K562 (cell line): Measurements from ENCODE around the gene CHTF8.

Experiments used
- CBX1 ChIP-seq: sonication (generic); IDR thresholded peaks from 2 replicates; pipeline ENCODE4 v1.6.1; 2016; ENCODE audit warnings: antibody characterized with exemption, low read depth, mild to moderate bottlenecking
- EP300 ChIP-seq: IDR thresholded peaks from 2 replicates; pipeline ENCODE4 v1.6.1; 2012; ENCODE audit warnings: low read length, improper control_type of control experiment
- HDAC6 ChIP-seq: IDR thresholded peaks from 2 replicates; pipeline ENCODE4 v1.6.1; 2012; ENCODE audit warnings: low read depth, mild to moderate bottlenecking, control low read depth, inconsistent platforms, low read length, moderate library complexity
- RBBP5 ChIP-seq: fragments of 200-600 bp; sonication (generic); IDR thresholded peaks from 2 replicates; pipeline ENCODE4 v1.6.1; 2012; ENCODE audit warnings: borderline replicate concordance, mild to moderate bottlenecking, low read length, control low read depth, inconsistent platforms; ENCODE audit not compliant: insufficient read depth, poor library complexity, severe bottlenecking
- SIN3A ChIP-seq, 2 experiments: fragments of 150-350 bp in 1 of 2; IDR thresholded peaks; 2 replicates each; pipeline ENCODE4 v1.6.1; 2011 to 2016; ENCODE audit warnings: borderline replicate concordance in 2 of 2, low read depth in 2 of 2, low read length in 2 of 2, mild to moderate bottlenecking in 2 of 2, moderate library complexity in 2 of 2; ENCODE audit not compliant: control insufficient read depth in 1 of 2
- SPI1 ChIP-seq: IDR thresholded peaks from 2 replicates; pipeline ENCODE4 v1.6.1; 2011; ENCODE audit warnings: low read depth, low read length, control low read depth, borderline replicate concordance
- TAF7 ChIP-seq: fragments of 450-650 bp; IDR thresholded peaks from 2 replicates; pipeline ENCODE4 v1.6.1; 2016; ENCODE audit warnings: missing genetic modification characterization, missing compliant biosample characterization
- ZFX ChIP-seq: sonication (generic); formaldehyde crosslinking; IDR thresholded peaks from 2 replicates; pipeline ENCODE4 v1.8.0; 2022; ENCODE audit warnings: mild to moderate bottlenecking, missing genetic modification reagents, moderate library complexity
- ZNF24 ChIP-seq: fragments of 450-650 bp; IDR thresholded peaks from 2 replicates; pipeline ENCODE4 v1.6.1; 2016
- TF ChIP-seq, protein P1 (sequence below): sonication (generic); formaldehyde crosslinking; IDR thresholded peaks from 2 replicates; pipeline ENCODE4 v1.8.1; 2023; ENCODE audit warnings: mild to moderate bottlenecking, missing genetic modification reagents

DNA sequence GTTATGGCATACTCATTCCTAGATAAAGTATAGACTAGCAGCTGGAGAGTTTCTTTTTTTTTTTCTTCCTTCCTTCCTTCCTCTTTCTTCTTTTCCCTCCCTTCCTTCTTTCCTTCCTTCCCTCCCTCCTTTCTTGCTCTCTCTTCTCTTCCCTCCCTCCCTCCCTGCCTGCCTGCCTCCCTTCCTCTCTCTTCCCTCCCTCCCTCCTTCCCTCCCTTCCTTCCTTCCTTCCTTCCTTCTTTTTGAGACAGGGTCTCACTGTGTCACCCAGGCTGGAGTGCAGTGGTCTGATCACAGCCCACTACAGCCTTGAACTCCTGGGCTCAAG is 47.6 kb upstream of the CHTF8 start:
- TF ChIP-seq, protein P1, sequence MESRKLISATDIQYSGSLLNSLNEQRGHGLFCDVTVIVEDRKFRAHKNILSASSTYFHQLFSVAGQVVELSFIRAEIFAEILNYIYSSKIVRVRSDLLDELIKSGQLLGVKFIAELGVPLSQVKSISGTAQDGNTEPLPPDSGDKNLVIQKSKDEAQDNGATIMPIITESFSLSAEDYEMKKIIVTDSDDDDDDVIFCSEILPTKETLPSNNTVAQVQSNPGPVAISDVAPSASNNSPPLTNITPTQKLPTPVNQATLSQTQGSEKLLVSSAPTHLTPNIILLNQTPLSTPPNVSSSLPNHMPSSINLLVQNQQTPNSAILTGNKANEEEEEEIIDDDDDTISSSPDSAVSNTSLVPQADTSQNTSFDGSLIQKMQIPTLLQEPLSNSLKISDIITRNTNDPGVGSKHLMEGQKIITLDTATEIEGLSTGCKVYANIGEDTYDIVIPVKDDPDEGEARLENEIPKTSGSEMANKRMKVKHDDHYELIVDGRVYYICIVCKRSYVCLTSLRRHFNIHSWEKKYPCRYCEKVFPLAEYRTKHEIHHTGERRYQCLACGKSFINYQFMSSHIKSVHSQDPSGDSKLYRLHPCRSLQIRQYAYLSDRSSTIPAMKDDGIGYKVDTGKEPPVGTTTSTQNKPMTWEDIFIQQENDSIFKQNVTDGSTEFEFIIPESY (CRISPR knock-in tag) = no peak
- TF ChIP-seq TAF7 (tag) = no peak
- TF ChIP-seq SPI1 = no peak
- TF ChIP-seq CBX1 = no peak
- TF ChIP-seq HDAC6 = no peak
- no peak for TF ChIP-seq EP300
- TF ChIP-seq ZFX (CRISPR knock-in tag) = no peak
- no peak for TF ChIP-seq ZNF24
- no peak for TF ChIP-seq SIN3A (IDR thresholded peaks at IDR 0.05; ENCODE audit: borderline replicate concordance in 2 of 2, control insufficient read depth in 1 of 2, low read depth in 2 of 2, low read length in 2 of 2)
- no peak for TF ChIP-seq RBBP5
